OCI-LY1 (cell line): ENCODE data around the gene EFNB3.

Experiments used
- CTCF ChIP-seq: fragments of 200-600 bp; sonication (generic), shearing (Covaris generic); IDR thresholded peaks from 2 replicates; pipeline ENCODE4 v1.5.1; 2017; ENCODE audit warnings: mild to moderate bottlenecking, antibody characterized with exemption, low read length, moderate library complexity, mixed read lengths
- EZH2 ChIP-seq: fragments of 200-600 bp; sonication (generic), shearing (Covaris generic); IDR thresholded peaks from 2 replicates; pipeline ENCODE4 v1.8.0; 2017; ENCODE audit warnings: borderline replicate concordance, mixed run types, mild to moderate bottlenecking, antibody characterized with exemption, low read length, moderate library complexity, mixed read lengths

- TF ChIP-seq CTCF (no peak), EZH2 (no peak)
These were observed 16.1 kb upstream of the EFNB3 start for GRCh38 chr17:7688808-7689316.
